HG02852 (cell line): Measurements from ENCODE around the gene NUCKS1.
"Not testable (repeated sequence)": the region's sequence is repeated elsewhere in the genome, so short reads cannot be mapped to it uniquely, and the experiment has no call there.

Experiments
- ATAC-seq: cut with Tn5 transposase; IDR thresholded peaks from one replicate; pipeline ENCODE4 v1.9.1; 2021; ENCODE audit warnings: mild to moderate bottlenecking, moderate library complexity; ENCODE audit not compliant: unreplicated experiment

The NUCKS1 gene

GRCh38 chr1:205733438-205734175, 16.4 kb downstream of the NUCKS1 start:
- no peak for ATAC-seq

GRCh38 chr1:205729945-205730610, 19.9 kb downstream of the NUCKS1 start:
- no peak for ATAC-seq

- no peak for ATAC-seq
These were observed 23.3 kb downstream of the NUCKS1 start for GRCh38 chr1:205726619-205727125.

GRCh38 chr1:205725514-205725913, 24.5 kb downstream of the NUCKS1 start:
- no peak for ATAC-seq

- not testable (repeated sequence) for ATAC-seq
These were observed 29.2 kb downstream of the NUCKS1 start for GRCh38 chr1:205720740-205721139.

GRCh38 chr1:205719762-205720161, 30.2 kb downstream of the NUCKS1 start:
- ATAC-seq: no peak

- ATAC-seq: no peak
These were observed 31.0 kb downstream of the NUCKS1 start for GRCh38 chr1:205719015-205719414.

GRCh38 chr1:205716371-205717132, 33.4 kb downstream of the NUCKS1 start:
- no peak for ATAC-seq

- ATAC-seq: no peak
These were observed 34.4 kb downstream of the NUCKS1 start for GRCh38 chr1:205715628-205716027.

GRCh38 chr1:205714906-205715246, 35.1 kb downstream of the NUCKS1 start:
- ATAC-seq: no peak

GRCh38 chr1:205714190-205714905, 35.6 kb downstream of the NUCKS1 start:
- no peak for ATAC-seq

- no peak for ATAC-seq
These were observed 38.6 kb downstream of the NUCKS1 start for GRCh38 chr1:205711105-205712048.

- ATAC-seq: no peak
These were observed 39.5 kb downstream of the NUCKS1 start for GRCh38 chr1:205710201-205711062.

- ATAC-seq: no peak
These were observed 40.3 kb downstream of the NUCKS1 start for GRCh38 chr1:205709640-205710039.

- ATAC-seq: no peak
These were observed 41.0 kb downstream of the NUCKS1 start for GRCh38 chr1:205709059-205709398.

GRCh38 chr1:205706601-205707502, 43.1 kb downstream of the NUCKS1 start:
- no peak for ATAC-seq

- ATAC-seq: no peak
These were observed 45.1 kb downstream of the NUCKS1 start for GRCh38 chr1:205704903-205705302.

GRCh38 chr1:205703072-205703471, 46.9 kb downstream of the NUCKS1 start:
- no peak for ATAC-seq
